GM12878 (cell line): ENCODE data around the gene PIK3R4. TPM values are rescaled to one million over a fixed set of nuclear protein-coding genes. Genes with fewer than 3 reads are reported as not detected.

ENCODE experiments used
- CREM ChIP-seq: IDR thresholded peaks from 2 replicates; pipeline ENCODE4 v1.6.1; 2014; ENCODE audit warnings: antibody characterized with exemption, low read depth
- HDGF ChIP-seq: fragments of 450-650 bp; IDR thresholded peaks from 2 replicates; pipeline ENCODE4 v1.6.1; 2016; ENCODE audit warnings: antibody characterized with exemption
- HSF1 ChIP-seq: fragments of 150-350 bp; IDR thresholded peaks from 2 replicates; pipeline ENCODE4 v1.6.1; 2014; ENCODE audit warnings: mild to moderate bottlenecking, low read depth, low read length
- polyA plus RNA-seq, 11 experiments: library from polyadenylated mRNA; depleted of rRNA in 4 of 11; unstranded in 6 of 11; stranded (reverse) in 5 of 11; fragments of >200 nt; fragmentation: Nextera tagmentation in 4 of 11; fragmentation: Illumina TruSeq in 1 of 11; extraction: Ambion mirVana in 4 of 11; extraction: Trizol in 1 of 11; gene quantifications; 1 replicate in 1 of 11; 2 replicates in 10 of 11; pipeline versions ENCODE4 v1.2.1 to v1.2.3, GENCODE V29; 2011 to 2016; ENCODE audit warnings: inconsistent platforms in 2 of 11, missing spikeins in 2 of 11, low read depth in 1 of 11
- total RNA-seq, 4 experiments: library from RNA; depleted of rRNA in 3 of 4; stranded (reverse); fragments of >200 nt in 3 of 4; fragmentation: Illumina TruSeq in 1 of 4; extraction: Trizol in 1 of 4; gene quantifications; 2 replicates each; pipeline versions ENCODE4 v1.2.1 to v1.2.3, GENCODE V29; 2013 to 2021
- TF ChIP-seq, protein P1 (sequence below): fragments of 450-650 bp; IDR thresholded peaks from 2 replicates; pipeline ENCODE4 v1.6.1; 2017; ENCODE audit warnings: mild to moderate bottlenecking, moderate library complexity
- TF ChIP-seq, protein P2 (sequence below): fragments of 450-650 bp; IDR thresholded peaks from 2 replicates; pipeline ENCODE4 v1.6.1; 2017; ENCODE audit warnings: mild to moderate bottlenecking, moderate library complexity
- TF ChIP-seq, protein P3 (sequence below): IDR thresholded peaks from 2 replicates; pipeline ENCODE4 v1.6.1; 2012; ENCODE audit warnings: low read length, inconsistent platforms

The PIK3R4 gene
- total and polyA plus RNA-seq, 10 of the 15 experiments (the other 5 are each of a cell fraction or from before 2014, with no cell fraction given) = 22.6 to 50.2 (median 31.1) TPM

- TF ChIP-seq, protein P1, sequence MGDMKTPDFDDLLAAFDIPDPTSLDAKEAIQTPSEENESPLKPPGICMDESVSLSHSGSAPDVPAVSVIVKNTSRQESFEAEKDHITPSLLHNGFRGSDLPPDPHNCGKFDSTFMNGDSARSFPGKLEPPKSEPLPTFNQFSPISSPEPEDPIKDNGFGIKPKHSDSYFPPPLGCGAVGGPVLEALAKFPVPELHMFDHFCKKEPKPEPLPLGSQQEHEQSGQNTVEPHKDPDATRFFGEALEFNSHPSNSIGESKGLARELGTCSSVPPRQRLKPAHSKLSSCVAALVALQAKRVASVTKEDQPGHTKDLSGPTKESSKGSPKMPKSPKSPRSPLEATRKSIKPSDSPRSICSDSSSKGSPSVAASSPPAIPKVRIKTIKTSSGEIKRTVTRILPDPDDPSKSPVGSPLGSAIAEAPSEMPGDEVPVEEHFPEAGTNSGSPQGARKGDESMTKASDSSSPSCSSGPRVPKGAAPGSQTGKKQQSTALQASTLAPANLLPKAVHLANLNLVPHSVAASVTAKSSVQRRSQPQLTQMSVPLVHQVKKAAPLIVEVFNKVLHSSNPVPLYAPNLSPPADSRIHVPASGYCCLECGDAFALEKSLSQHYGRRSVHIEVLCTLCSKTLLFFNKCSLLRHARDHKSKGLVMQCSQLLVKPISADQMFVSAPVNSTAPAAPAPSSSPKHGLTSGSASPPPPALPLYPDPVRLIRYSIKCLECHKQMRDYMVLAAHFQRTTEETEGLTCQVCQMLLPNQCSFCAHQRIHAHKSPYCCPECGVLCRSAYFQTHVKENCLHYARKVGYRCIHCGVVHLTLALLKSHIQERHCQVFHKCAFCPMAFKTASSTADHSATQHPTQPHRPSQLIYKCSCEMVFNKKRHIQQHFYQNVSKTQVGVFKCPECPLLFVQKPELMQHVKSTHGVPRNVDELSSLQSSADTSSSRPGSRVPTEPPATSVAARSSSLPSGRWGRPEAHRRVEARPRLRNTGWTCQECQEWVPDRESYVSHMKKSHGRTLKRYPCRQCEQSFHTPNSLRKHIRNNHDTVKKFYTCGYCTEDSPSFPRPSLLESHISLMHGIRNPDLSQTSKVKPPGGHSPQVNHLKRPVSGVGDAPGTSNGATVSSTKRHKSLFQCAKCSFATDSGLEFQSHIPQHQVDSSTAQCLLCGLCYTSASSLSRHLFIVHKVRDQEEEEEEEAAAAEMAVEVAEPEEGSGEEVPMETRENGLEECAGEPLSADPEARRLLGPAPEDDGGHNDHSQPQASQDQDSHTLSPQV = no peak
- TF ChIP-seq, protein P2, sequence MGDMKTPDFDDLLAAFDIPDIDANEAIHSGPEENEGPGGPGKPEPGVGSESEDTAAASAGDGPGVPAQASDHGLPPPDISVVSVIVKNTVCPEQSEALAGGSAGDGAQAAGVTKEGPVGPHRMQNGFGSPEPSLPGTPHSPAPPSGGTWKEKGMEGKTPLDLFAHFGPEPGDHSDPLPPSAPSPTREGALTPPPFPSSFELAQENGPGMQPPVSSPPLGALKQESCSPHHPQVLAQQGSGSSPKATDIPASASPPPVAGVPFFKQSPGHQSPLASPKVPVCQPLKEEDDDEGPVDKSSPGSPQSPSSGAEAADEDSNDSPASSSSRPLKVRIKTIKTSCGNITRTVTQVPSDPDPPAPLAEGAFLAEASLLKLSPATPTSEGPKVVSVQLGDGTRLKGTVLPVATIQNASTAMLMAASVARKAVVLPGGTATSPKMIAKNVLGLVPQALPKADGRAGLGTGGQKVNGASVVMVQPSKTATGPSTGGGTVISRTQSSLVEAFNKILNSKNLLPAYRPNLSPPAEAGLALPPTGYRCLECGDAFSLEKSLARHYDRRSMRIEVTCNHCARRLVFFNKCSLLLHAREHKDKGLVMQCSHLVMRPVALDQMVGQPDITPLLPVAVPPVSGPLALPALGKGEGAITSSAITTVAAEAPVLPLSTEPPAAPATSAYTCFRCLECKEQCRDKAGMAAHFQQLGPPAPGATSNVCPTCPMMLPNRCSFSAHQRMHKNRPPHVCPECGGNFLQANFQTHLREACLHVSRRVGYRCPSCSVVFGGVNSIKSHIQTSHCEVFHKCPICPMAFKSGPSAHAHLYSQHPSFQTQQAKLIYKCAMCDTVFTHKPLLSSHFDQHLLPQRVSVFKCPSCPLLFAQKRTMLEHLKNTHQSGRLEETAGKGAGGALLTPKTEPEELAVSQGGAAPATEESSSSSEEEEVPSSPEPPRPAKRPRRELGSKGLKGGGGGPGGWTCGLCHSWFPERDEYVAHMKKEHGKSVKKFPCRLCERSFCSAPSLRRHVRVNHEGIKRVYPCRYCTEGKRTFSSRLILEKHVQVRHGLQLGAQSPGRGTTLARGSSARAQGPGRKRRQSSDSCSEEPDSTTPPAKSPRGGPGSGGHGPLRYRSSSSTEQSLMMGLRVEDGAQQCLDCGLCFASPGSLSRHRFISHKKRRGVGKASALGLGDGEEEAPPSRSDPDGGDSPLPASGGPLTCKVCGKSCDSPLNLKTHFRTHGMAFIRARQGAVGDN = no peak
- TF ChIP-seq HSF1 (no peak), CREM (no peak), HDGF (no peak)
- TF ChIP-seq, protein P3, sequence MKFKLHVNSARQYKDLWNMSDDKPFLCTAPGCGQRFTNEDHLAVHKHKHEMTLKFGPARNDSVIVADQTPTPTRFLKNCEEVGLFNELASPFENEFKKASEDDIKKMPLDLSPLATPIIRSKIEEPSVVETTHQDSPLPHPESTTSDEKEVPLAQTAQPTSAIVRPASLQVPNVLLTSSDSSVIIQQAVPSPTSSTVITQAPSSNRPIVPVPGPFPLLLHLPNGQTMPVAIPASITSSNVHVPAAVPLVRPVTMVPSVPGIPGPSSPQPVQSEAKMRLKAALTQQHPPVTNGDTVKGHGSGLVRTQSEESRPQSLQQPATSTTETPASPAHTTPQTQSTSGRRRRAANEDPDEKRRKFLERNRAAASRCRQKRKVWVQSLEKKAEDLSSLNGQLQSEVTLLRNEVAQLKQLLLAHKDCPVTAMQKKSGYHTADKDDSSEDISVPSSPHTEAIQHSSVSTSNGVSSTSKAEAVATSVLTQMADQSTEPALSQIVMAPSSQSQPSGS = no peak
These were observed 88.0 kb downstream of the PIK3R4 start (continued) for GRCh38 chr3:130658678-130659077.
